Liver (tissue), 9 donors: ENCODE results near the gene HTRA1. TPM values are rescaled to one million over a fixed set of nuclear protein-coding genes. Genes with fewer than 3 reads are reported as not detected.
A peak's percentile ranks its signal among the peaks of the same experiment; 100 is the strongest.

Source experiments
- DNase-seq: peaks from one replicate; pipeline ENCODE4 v3.0.0-alpha.2; 2017; ENCODE audit warnings: low spot score
- H3K27ac ChIP-seq, 2 donors: one replicate each; pipeline ENCODE4 v1.7.0; 2013; ENCODE audit warnings: inconsistent platforms in 2 of 2, low read length in 2 of 2, control low read depth in 1 of 2, low read depth in 1 of 2, mild to moderate bottlenecking in 1 of 2
- H3K27me3 ChIP-seq, 4 donors: one replicate each; pipeline versions ENCODE4 v1.6.1 to v1.7.0; 2013; ENCODE audit warnings: low read length in 3 of 4, inconsistent platforms in 1 of 4, mild to moderate bottlenecking in 1 of 4, moderate library complexity in 1 of 4; ENCODE audit not compliant: control insufficient read depth in 4 of 4, insufficient read depth in 4 of 4
- H3K36me3 ChIP-seq, 4 donors: one replicate each; pipeline versions ENCODE4 v1.6.1 to v1.7.0; 2013; ENCODE audit warnings: low read length in 3 of 4, mild to moderate bottlenecking in 3 of 4, low read depth in 1 of 4, moderate library complexity in 1 of 4; ENCODE audit not compliant: control insufficient read depth in 4 of 4, insufficient read depth in 3 of 4
- H3K4me1 ChIP-seq, 4 donors: one replicate each; pipeline versions ENCODE4 v1.6.1 to v1.7.0; 2013; ENCODE audit warnings: low read length in 3 of 4, mild to moderate bottlenecking in 3 of 4, moderate library complexity in 1 of 4; ENCODE audit not compliant: control insufficient read depth in 4 of 4, insufficient read depth in 4 of 4
- H3K4me3 ChIP-seq, 3 donors: one replicate each; pipeline versions ENCODE4 v1.6.1 to v1.7.0; 2013; ENCODE audit warnings: low read length in 3 of 3, control low read depth in 1 of 3, low read depth in 1 of 3, mild to moderate bottlenecking in 1 of 3
- H3K9ac ChIP-seq, 2 donors: one replicate each; pipeline ENCODE4 v1.7.0; 2013; ENCODE audit warnings: low read length in 2 of 2, mild to moderate bottlenecking in 2 of 2, moderate library complexity in 2 of 2, control low read depth in 1 of 2, low read depth in 1 of 2
- H3K9me3 ChIP-seq, 4 donors: one replicate each; pipeline versions ENCODE4 v1.6.1 to v1.7.0; 2013; ENCODE audit warnings: low read length in 3 of 4; ENCODE audit not compliant: control insufficient read depth in 4 of 4
- FOXA1 ChIP-seq: IDR thresholded peaks from 2 replicates; pipeline ENCODE4 v1.6.1; 2016; ENCODE audit warnings: antibody characterized with exemption
- GABPA ChIP-seq, 2 donors: IDR thresholded peaks in 1 of 2; conservative IDR thresholded peaks in 1 of 2; 2 replicates each; pipeline ENCODE4 v1.6.1; 2016; ENCODE audit warnings: antibody characterized with exemption in 2 of 2, mild to moderate bottlenecking in 1 of 2, moderate library complexity in 1 of 2
- HNF4A ChIP-seq, 2 donors: conservative IDR thresholded peaks; 2 replicates each; pipeline ENCODE4 v1.6.1; 2016; ENCODE audit warnings: antibody characterized with exemption in 2 of 2, mild to moderate bottlenecking in 2 of 2
- HNF4G ChIP-seq: IDR thresholded peaks from 2 replicates; pipeline ENCODE4 v1.6.1; 2016; ENCODE audit warnings: antibody characterized with exemption
- JUND ChIP-seq, 2 donors: IDR thresholded peaks; 2 replicates each; pipeline ENCODE4 v1.6.1; 2016; ENCODE audit warnings: antibody characterized with exemption in 2 of 2
- RAD21 ChIP-seq, 2 donors: IDR thresholded peaks; 2 replicates each; pipeline ENCODE4 v1.6.1; 2016; ENCODE audit warnings: antibody characterized with exemption in 2 of 2, mild to moderate bottlenecking in 2 of 2
- RXRA ChIP-seq, 2 donors: IDR thresholded peaks; 2 replicates each; pipeline ENCODE4 v1.6.1; 2017 to 2018; ENCODE audit warnings: antibody characterized with exemption in 2 of 2, mild to moderate bottlenecking in 1 of 2
- SP1 ChIP-seq: IDR thresholded peaks from 2 replicates; pipeline ENCODE4 v1.6.1; 2018; ENCODE audit warnings: antibody characterized with exemption, mild to moderate bottlenecking
- TAF1 ChIP-seq: conservative IDR thresholded peaks from 2 replicates; pipeline ENCODE4 v1.6.1; 2016; ENCODE audit warnings: antibody characterized with exemption, mild to moderate bottlenecking
- YY1 ChIP-seq: IDR thresholded peaks from 2 replicates; pipeline ENCODE4 v1.6.1; 2016; ENCODE audit warnings: antibody characterized with exemption, mild to moderate bottlenecking
- WGBS: extraction: QIAGEN DNeasy Blood & Tissue Kit; methylation state at CpG from one replicate; pipeline ENCODE4 v1.1.7; 2013; 5-methylcytosine and 5-hydroxymethylcytosine counted together
- polyA plus RNA-seq, 2 donors: library from polyadenylated mRNA; stranded (reverse) in 1 of 2; unstranded in 1 of 2; fragments of 200-250 nt in 1 of 2; fragments of >200 nt in 1 of 2; fragmentation: Nextera tagmentation in 1 of 2; extraction: Ambion mirVana in 1 of 2; gene quantifications; one replicate each; pipeline versions ENCODE4 v1.2.1 to v1.2.3, GENCODE V29; 2013 to 2015
- total RNA-seq, 2 donors: library from RNA; depleted of rRNA; stranded (reverse); fragments of >200 nt; gene quantifications; one replicate each; pipeline ENCODE4 v1.2.3, GENCODE V29; 2014
- TF ChIP-seq, protein P1 (sequence below): IDR thresholded peaks from 2 replicates; pipeline ENCODE4 v1.6.1; 2016; ENCODE audit warnings: antibody characterized with exemption
- TF ChIP-seq, protein P2 (sequence below): IDR thresholded peaks from 2 replicates; pipeline ENCODE4 v1.6.1; 2016; ENCODE audit warnings: antibody characterized with exemption
- TF ChIP-seq, protein P3 (sequence below): fragments of 150-350 bp; IDR thresholded peaks from 2 replicates; pipeline ENCODE4 v1.5.1; 2017; ENCODE audit warnings: improper control_type of control experiment, low read depth, low read length; ENCODE audit not compliant: missing input control
- donor health status: healthy.
- donor health status: healthy.
- donor health status: healthy.
- donor health status: healthy.
- donor health status: healthy.

The HTRA1 gene
- total and polyA plus RNA-seq, 4 donors, result 4.3 to 289 (median 72.1) TPM

DNA sequence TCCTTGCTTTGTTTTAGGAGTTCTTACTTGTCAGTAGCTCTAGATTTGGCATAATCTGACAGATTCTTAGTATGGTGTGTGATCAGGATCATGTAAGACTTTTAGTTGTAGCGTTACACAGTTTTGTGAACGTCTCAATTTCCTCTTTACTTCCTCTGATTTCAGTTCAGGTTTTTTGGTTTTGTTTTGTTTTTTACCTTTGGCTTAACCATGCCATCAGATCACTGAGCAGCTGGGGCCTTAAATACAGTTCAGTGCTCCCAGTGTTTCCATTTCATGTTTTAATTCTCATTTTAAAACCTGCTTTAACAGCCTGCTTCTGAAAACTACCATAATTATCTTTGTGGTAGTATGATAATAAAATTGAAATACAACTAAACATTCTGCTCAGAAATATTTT lies 34.1 kb upstream of the HTRA1 start:
- TF ChIP-seq TAF1 (no peak), SP1 (no peak), HNF4G (no peak), RXRA (IDR thresholded peaks at IDR 0.05) (no peak), HNF4A (conservative IDR thresholded peaks at IDR 0.05) (no peak), GABPA (IDR thresholded peaks at IDR 0.05 in 1 of 2, conservative IDR thresholded peaks at IDR 0.05 in 1 of 2) (no peak), FOXA1 (no peak), JUND (IDR thresholded peaks at IDR 0.05) (no peak), RAD21 (IDR thresholded peaks at IDR 0.05) (no peak)
- TF ChIP-seq, protein P1, sequence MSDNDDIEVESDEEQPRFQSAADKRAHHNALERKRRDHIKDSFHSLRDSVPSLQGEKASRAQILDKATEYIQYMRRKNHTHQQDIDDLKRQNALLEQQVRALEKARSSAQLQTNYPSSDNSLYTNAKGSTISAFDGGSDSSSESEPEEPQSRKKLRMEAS, result no peak
- TF ChIP-seq, protein P2, sequence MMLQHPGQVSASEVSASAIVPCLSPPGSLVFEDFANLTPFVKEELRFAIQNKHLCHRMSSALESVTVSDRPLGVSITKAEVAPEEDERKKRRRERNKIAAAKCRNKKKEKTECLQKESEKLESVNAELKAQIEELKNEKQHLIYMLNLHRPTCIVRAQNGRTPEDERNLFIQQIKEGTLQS, result no peak
- Histone ChIP-seq H3K27me3 (no peaks in the 10 kb centered on the region), H3K36me3 (peaks cover 6 to 14% (median 9%) of the 10 kb centered on the region in 4 donors), H3K4me1 (no peaks in the 10 kb centered on the region), H3K9ac (no peak overlapping the region), H3K9me3 (no peaks in the 10 kb centered on the region), H3K27ac (no peak overlapping the region), H3K4me3 (no peak overlapping the region)
- WGBS, result 74% methylated on average over 2 of the region's 2 CpGs
- no peak for DNase-seq

- Histone ChIP-seq H3K36me3 (no peaks in the 10 kb centered on the region), H3K9ac (no peak overlapping the region), H3K4me3 (no peak overlapping the region), H3K27ac (no peak overlapping the region), H3K27me3 (no peaks in the 10 kb centered on the region), H3K4me1 (no peaks in the 10 kb centered on the region), H3K9me3 (no peaks in the 10 kb centered on the region)
- DNase-seq, result no peak
- 32% methylated on average over 3 of the region's 3 CpGs for WGBS
- TF ChIP-seq GABPA (IDR thresholded peaks at IDR 0.05 in 1 of 2, conservative IDR thresholded peaks at IDR 0.05 in 1 of 2) (no peak), RAD21 (IDR thresholded peaks at IDR 0.05) (peak; percentile 92 to 93)
- TF ChIP-seq, protein P3, sequence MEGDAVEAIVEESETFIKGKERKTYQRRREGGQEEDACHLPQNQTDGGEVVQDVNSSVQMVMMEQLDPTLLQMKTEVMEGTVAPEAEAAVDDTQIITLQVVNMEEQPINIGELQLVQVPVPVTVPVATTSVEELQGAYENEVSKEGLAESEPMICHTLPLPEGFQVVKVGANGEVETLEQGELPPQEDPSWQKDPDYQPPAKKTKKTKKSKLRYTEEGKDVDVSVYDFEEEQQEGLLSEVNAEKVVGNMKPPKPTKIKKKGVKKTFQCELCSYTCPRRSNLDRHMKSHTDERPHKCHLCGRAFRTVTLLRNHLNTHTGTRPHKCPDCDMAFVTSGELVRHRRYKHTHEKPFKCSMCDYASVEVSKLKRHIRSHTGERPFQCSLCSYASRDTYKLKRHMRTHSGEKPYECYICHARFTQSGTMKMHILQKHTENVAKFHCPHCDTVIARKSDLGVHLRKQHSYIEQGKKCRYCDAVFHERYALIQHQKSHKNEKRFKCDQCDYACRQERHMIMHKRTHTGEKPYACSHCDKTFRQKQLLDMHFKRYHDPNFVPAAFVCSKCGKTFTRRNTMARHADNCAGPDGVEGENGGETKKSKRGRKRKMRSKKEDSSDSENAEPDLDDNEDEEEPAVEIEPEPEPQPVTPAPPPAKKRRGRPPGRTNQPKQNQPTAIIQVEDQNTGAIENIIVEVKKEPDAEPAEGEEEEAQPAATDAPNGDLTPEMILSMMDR, result peak; percentile 59
These were observed 26.0 kb upstream of the HTRA1 start for GRCh38 chr10:122435212-122435827.

DNA sequence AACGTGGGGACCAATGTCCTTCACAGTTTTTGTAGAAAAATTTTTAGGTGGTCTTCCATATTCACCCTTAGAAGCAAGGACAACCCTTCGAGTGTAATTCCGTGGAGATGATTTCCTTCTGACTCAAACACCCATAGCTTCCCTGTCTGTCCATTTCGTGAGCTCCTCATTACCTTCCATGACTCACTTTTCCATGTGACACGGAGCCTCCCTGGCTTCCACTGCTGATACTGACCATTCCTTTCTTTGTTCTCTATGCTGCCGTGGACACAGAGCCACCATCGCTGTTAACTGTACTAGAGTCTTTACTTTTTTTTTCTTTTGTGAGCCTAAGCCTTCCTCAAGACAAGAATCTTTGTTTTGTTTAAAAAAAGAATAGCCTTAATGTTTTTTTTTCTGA lies 19.4 kb upstream of the HTRA1 start:
- Histone ChIP-seq H3K4me1 (peaks cover 0 to 4% (median 1%) of the 10 kb centered on the region in 4 donors), H3K27ac (no peak overlapping the region), H3K4me3 (no peak overlapping the region), H3K36me3 (no peaks in the 10 kb centered on the region), H3K27me3 (no peaks in the 10 kb centered on the region), H3K9ac (no peak overlapping the region), H3K9me3 (no peaks in the 10 kb centered on the region)
- 90% methylated on average over 7 of the region's 7 CpGs for WGBS
- TF ChIP-seq YY1, result no peak
- DNase-seq, result no peak
